ENCODE results near the gene PLEKHA5. TPM values are rescaled to one million over a fixed set of nuclear protein-coding genes. Genes with fewer than 3 reads are reported as not detected.
"Not testable (repeated sequence)": the region's sequence is repeated elsewhere in the genome, so short reads cannot be mapped to it uniquely, and the experiment has no call there.

PLEKHA5 gene
- total RNA-seq, 1 donor from 2014 or later = 60.8 TPM

- Histone ChIP-seq H3K4me3 (no peak overlapping the region), H3K9me3 (replicated peaks) (peaks cover 18% of the 10 kb centered on the region), H3K4me1 (peaks cover 47% of the 10 kb centered on the region), H3K27me3 (ENCODE audit: low read depth) (no peaks in the 10 kb centered on the region), H3K36me3 (peaks cover 12% of the 10 kb centered on the region), H3K27ac (replicated peaks) (peak overlapping the region; percentile 64)
- DNase-seq = no peak
- intact Hi-C loops (cut with micrococcal nuclease) = no loop called here
- no peak for TF ChIP-seq CTCF (IDR thresholded peaks at IDR 0.05; ENCODE audit: borderline replicate concordance)
Observed at GRCh38 chr12:19227880-19228210, 98.3 kb downstream of the PLEKHA5 start.

GRCh38 chr12:19229021-19229420 is 99.5 kb downstream of the PLEKHA5 start:
- H3K9me3 ChIP-seq (replicated peaks) = peaks cover 18% of the 10 kb centered on the region
- peaks cover 45% of the 10 kb centered on the region for H3K4me1 ChIP-seq
- H3K27ac ChIP-seq (replicated peaks); H3K27me3 ChIP-seq (ENCODE audit: low read depth); DNase-seq; intact Hi-C loops (cut with micrococcal nuclease); H3K4me3 ChIP-seq: not testable (repeated sequence)
- H3K36me3 ChIP-seq = peaks cover 12% of the 10 kb centered on the region

- no peak for DNase-seq
- intact Hi-C loops (cut with micrococcal nuclease) = no loop called here
- Histone ChIP-seq H3K4me3 (no peak overlapping the region), H3K9me3 (replicated peaks) (peaks cover 18% of the 10 kb centered on the region), H3K27me3 (ENCODE audit: low read depth) (no peaks in the 10 kb centered on the region), H3K36me3 (peaks cover 12% of the 10 kb centered on the region), H3K4me1 (peaks cover 58% of the 10 kb centered on the region), H3K27ac (replicated peaks) (peak overlapping the region; percentile 4)
- TF ChIP-seq CTCF (IDR thresholded peaks at IDR 0.05; ENCODE audit: borderline replicate concordance) = no peak
Observed at GRCh38 chr12:19230299-19230866, 100.8 kb downstream of the PLEKHA5 start.

- DNase-seq = no peak
- peaks cover 63% of the 10 kb centered on the region for H3K4me1 ChIP-seq
- no peak for TF ChIP-seq CTCF (IDR thresholded peaks at IDR 0.05; ENCODE audit: borderline replicate concordance)
- H3K4me3 ChIP-seq = no peak overlapping the region
- peaks cover 17% of the 10 kb centered on the region for H3K9me3 ChIP-seq (replicated peaks)
- intact Hi-C loops (cut with micrococcal nuclease) = no loop called here
- H3K27ac ChIP-seq (replicated peaks) = peak overlapping the region; percentile 4
- peaks cover 12% of the 10 kb centered on the region for H3K36me3 ChIP-seq
- H3K27me3 ChIP-seq (ENCODE audit: low read depth) = no peaks in the 10 kb centered on the region
Observed at GRCh38 chr12:19230896-19231295, 101.4 kb downstream of the PLEKHA5 start.

- H3K4me3 ChIP-seq = no peak overlapping the region
- no peak for DNase-seq
- peaks cover 12% of the 10 kb centered on the region for H3K36me3 ChIP-seq
- H3K27me3 ChIP-seq (ENCODE audit: low read depth) = no peaks in the 10 kb centered on the region
- peak overlapping the region; percentile 82 for H3K27ac ChIP-seq (replicated peaks)
- peaks cover 14% of the 10 kb centered on the region for H3K9me3 ChIP-seq (replicated peaks)
- TF ChIP-seq CTCF (IDR thresholded peaks at IDR 0.05; ENCODE audit: borderline replicate concordance) = no peak
- intact Hi-C loops (cut with micrococcal nuclease) = no loop called here
- peaks cover 71% of the 10 kb centered on the region for H3K4me1 ChIP-seq
Observed at GRCh38 chr12:19234171-19234704, 104.7 kb downstream of the PLEKHA5 start.

GRCh38 chr12:19234981-19235871 is 105.7 kb downstream of the PLEKHA5 start:
- Histone ChIP-seq H3K4me1 (peaks cover 81% of the 10 kb centered on the region), H3K27ac (replicated peaks) (peak overlapping the region; percentile 82), H3K9me3 (replicated peaks) (peaks cover 10% of the 10 kb centered on the region), H3K36me3 (peaks cover 9% of the 10 kb centered on the region), H3K4me3 (peak overlapping the region; percentile 2), H3K27me3 (ENCODE audit: low read depth) (no peaks in the 10 kb centered on the region)
- no peak for TF ChIP-seq CTCF (IDR thresholded peaks at IDR 0.05; ENCODE audit: borderline replicate concordance)
- intact Hi-C loops (cut with micrococcal nuclease) = no loop called here
- DNase-seq = no peak
